Sciatic nerve (tissue), 2 donors: ENCODE measurements around the gene SCFD2. TPM values are rescaled to one million over a fixed set of nuclear protein-coding genes. Genes with fewer than 3 reads are reported as not detected.
"Not testable (repeated sequence)": the region's sequence is repeated elsewhere in the genome, so short reads cannot be mapped to it uniquely, and the experiment has no call there.

Experiments used
- ATAC-seq: fragments of 200-7000 bp; cut with Tn5 transposase; one replicate; pipeline ENCODE4 v1.9.1; 2020; ENCODE audit warnings: mild to moderate bottlenecking, moderate library complexity
- DNase-seq: peaks from one replicate; pipeline ENCODE4 v3.0.0-alpha.2; 2020; ENCODE audit warnings: low spot score
- intact Hi-C: fragments of 100-400 bp; cut with DNase I; formaldehyde crosslinking; loops from one replicate; pipeline ENCODE4 v1.14.2; 2022
- total RNA-seq: library from RNA; stranded (reverse); fragmentation: NEBNext Ultra II Directional; extraction: Animal tissue kit (Norgen Biotek cat#: 25700); gene quantifications from one replicate; pipeline ENCODE4 v1.2.1, GENCODE V29; 2021
- donor health status: DM: no; HTN: no; CAD: no.
- donor health status: DM: no; HTN: no; CAD: no.

The SCFD2 gene
- total RNA-seq, 1 donor from 2014 or later: 16.3 TPM

- DNase-seq (no peak), ATAC-seq (no peak)
- intact Hi-C loops: no loop called here
Measured at GRCh38 chr4:53346920-53347852, 18.7 kb downstream of the SCFD2 start.

GRCh38 chr4:53346392-53346791 lies 19.5 kb downstream of the SCFD2 start:
- ATAC-seq, intact Hi-C loops, DNase-seq: not testable (repeated sequence)

GRCh38 chr4:53340145-53340544 lies 25.7 kb downstream of the SCFD2 start:
- intact Hi-C loops, DNase-seq, ATAC-seq: not testable (repeated sequence)

GRCh38 chr4:53334916-53335315 lies 30.9 kb downstream of the SCFD2 start:
- ATAC-seq, intact Hi-C loops: not testable (repeated sequence)

GRCh38 chr4:53326535-53326934 lies 39.3 kb downstream of the SCFD2 start:
- ATAC-seq: no peak
- no peak for DNase-seq
- intact Hi-C loops: no loop called here

More at GRCh38 chr4:53334916-53335315, 30.9 kb downstream of the SCFD2 start:
- not testable (repeated sequence) for DNase-seq

GRCh38 chr4:53322696-53323095 lies 43.2 kb downstream of the SCFD2 start:
- DNase-seq (no peak), ATAC-seq (no peak)
- intact Hi-C loops: no loop called here

GRCh38 chr4:53321984-53322289 lies 43.9 kb downstream of the SCFD2 start:
- no peak for DNase-seq
- intact Hi-C loops: no loop called here
- ATAC-seq: no peak

GRCh38 chr4:53321151-53321983 lies 44.5 kb downstream of the SCFD2 start:
- ATAC-seq: no peak
- intact Hi-C loops: no loop called here

GRCh38 chr4:53315300-53315699 lies 50.6 kb downstream of the SCFD2 start:
- ATAC-seq (no peak), DNase-seq (no peak)
- intact Hi-C loops: no loop called here

More at GRCh38 chr4:53321151-53321983, 44.5 kb downstream of the SCFD2 start:
- no peak for DNase-seq

GRCh38 chr4:53314252-53314651 lies 51.6 kb downstream of the SCFD2 start:
- ATAC-seq (no peak), DNase-seq (no peak)
- intact Hi-C loops: no loop called here

GRCh38 chr4:53313510-53313909 lies 52.4 kb downstream of the SCFD2 start:
- ATAC-seq (no peak), DNase-seq (no peak)
- intact Hi-C loops: no loop called here

GRCh38 chr4:53309321-53310040 lies 56.4 kb downstream of the SCFD2 start:
- DNase-seq (no peak), ATAC-seq (no peak)
- intact Hi-C loops: no loop called here

- intact Hi-C loops: no loop called here
- ATAC-seq (no peak), DNase-seq (no peak)
Measured at GRCh38 chr4:53307819-53308780, 57.8 kb downstream of the SCFD2 start.

GRCh38 chr4:53307210-53307609 lies 58.7 kb downstream of the SCFD2 start:
- intact Hi-C loops: no loop called here
- ATAC-seq: no peak
- DNase-seq: no peak

GRCh38 chr4:53306729-53307128 lies 59.1 kb downstream of the SCFD2 start:
- ATAC-seq (no peak), DNase-seq (no peak)
- intact Hi-C loops: no loop called here

GRCh38 chr4:53292209-53292608 lies 73.7 kb downstream of the SCFD2 start:
- DNase-seq, intact Hi-C loops, ATAC-seq: not testable (repeated sequence)

- ATAC-seq (no peak), DNase-seq (no peak)
- intact Hi-C loops: no loop called here
Measured at GRCh38 chr4:53281438-53281837, 84.4 kb downstream of the SCFD2 start.

GRCh38 chr4:53280846-53281245 lies 85.0 kb downstream of the SCFD2 start:
- DNase-seq: no peak
- ATAC-seq: no peak
- intact Hi-C loops: no loop called here
